ENCODE measurements around the gene SLC16A3.

The SLC16A3 gene

GRCh38 chr17:82287013-82287867 is 58.4 kb downstream of the SLC16A3 start:
- no peak for DNase-seq (ENCODE audit: low spot score)

DNA sequence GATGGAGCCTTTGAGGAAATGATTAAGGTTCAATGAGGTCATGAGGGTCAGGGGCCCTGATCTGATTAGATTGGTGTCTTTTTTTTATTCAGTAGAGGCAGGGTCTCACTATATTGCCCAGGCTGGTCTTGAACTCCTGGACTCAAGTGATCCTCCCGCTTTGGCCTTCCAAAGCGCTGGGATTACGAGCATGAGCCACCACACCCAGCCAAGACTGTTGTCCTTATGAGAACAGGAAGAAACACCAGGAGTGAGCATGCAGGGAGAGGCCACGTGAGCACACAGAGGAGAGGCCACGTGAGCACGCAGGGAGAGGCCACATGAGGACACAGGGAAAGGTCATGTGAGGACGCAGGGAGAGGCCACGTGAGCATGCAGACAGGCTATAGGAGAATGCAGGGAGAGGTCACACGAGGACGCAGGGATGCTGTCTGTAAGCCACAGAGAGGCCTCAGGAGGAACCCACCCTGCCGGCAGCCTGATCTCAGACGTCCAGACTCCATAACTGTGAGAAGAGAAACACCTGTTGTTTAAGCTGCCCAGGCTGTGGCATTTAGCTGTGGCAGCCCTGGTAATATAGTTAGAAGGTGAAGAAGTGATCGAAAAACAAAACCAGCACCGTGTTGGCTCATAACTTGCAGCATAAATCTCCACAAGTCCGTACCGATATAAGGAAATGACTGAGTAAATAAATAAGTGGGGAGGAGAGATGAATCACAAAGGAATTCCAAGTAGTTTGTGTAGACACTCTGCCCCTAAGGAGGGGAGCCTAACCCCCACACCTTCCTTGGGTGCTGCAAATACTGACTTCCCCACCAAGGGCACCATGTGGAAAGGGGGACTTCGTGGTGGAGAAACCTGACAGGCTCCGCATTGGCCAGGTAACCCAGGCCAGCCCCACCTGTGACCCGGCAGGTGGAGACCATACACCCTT is 59.3 kb downstream of the SLC16A3 start:
- no peak for DNase-seq (ENCODE audit: low spot score)
